Endothelial cell (in vitro differentiated cells): ENCODE data around the gene IQGAP1. TPM values are rescaled to one million over a fixed set of nuclear protein-coding genes. Genes with fewer than 3 reads are reported as not detected.
"Not testable (repeated sequence)": the region's sequence is repeated elsewhere in the genome, so short reads cannot be mapped to it uniquely, and the experiment has no call there.

Source experiments
- DNase-seq: peaks from one replicate; pipeline ENCODE4 v3.0.0; 2021; ENCODE audit warnings: low spot score
- H3K27ac Mint-ChIP-seq: one replicate; pipeline ENCODE4 v1.8.0; 2021; ENCODE audit warnings: mixed read lengths, inconsistent platforms; ENCODE audit not compliant: unreplicated experiment
- H3K27me3 Mint-ChIP-seq: one replicate; pipeline ENCODE4 v1.8.0; 2021; ENCODE audit warnings: mild to moderate bottlenecking, moderate library complexity, mixed read lengths, inconsistent platforms; ENCODE audit not compliant: unreplicated experiment
- H3K36me3 Mint-ChIP-seq: one replicate; pipeline ENCODE4 v1.8.0; 2021; ENCODE audit warnings: mild to moderate bottlenecking, low read depth, mixed read lengths, inconsistent platforms; ENCODE audit not compliant: unreplicated experiment
- H3K4me1 Mint-ChIP-seq: one replicate; pipeline ENCODE4 v1.8.0; 2021; ENCODE audit warnings: mild to moderate bottlenecking, mixed read lengths, inconsistent platforms; ENCODE audit not compliant: unreplicated experiment
- H3K4me3 Mint-ChIP-seq: one replicate; pipeline ENCODE4 v1.8.0; 2021; ENCODE audit warnings: mild to moderate bottlenecking, mixed read lengths, inconsistent platforms; ENCODE audit not compliant: unreplicated experiment
- H3K9me3 Mint-ChIP-seq: one replicate; pipeline ENCODE4 v1.8.0; 2021; ENCODE audit warnings: mixed read lengths, inconsistent platforms; ENCODE audit not compliant: unreplicated experiment
- CTCF ChIP-seq: fragments of 200-600 bp; sonication (generic); IDR thresholded peaks from one replicate; pipeline ENCODE4 v1.5.0; 2021; ENCODE audit warnings: antibody characterized with exemption; ENCODE audit not compliant: unreplicated experiment
- total RNA-seq: library from RNA; stranded (reverse); fragmentation: NEBNext Ultra II Directional; extraction: Animal tissue kit (Norgen Biotek cat#: 25700); gene quantifications from one replicate; pipeline ENCODE4 v1.2.1, GENCODE V29; 2021; ENCODE audit not compliant: unreplicated experiment

IQGAP1 gene
- total RNA-seq, 1 donor from 2014 or later = 86.4 TPM

DNA sequence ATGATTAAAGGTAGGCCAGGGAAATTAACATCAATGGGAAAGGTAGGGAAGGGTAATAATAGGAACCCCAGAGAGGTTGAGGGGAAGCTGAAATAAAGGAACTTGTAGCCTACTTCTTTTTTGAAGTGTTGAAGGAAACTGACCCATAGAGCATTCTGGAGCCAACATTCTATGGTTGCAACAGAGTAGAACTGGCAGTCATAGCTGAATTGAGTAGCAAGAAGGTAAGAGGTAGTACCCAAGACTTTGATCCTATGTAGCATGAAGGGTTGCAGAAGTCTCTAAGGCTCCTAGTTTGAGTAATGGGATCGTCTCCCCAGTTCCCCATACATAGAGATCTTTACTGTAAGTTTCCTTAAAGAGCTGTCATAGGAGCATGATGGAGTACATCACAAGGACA is 43.4 kb upstream of the IQGAP1 start:
- DNase-seq = no peak
- no peak for TF ChIP-seq CTCF
- Mint-ChIP-seq H3K27me3 (peaks cover 2% of the 10 kb centered on the region), H3K9me3 (no peaks in the 10 kb centered on the region), H3K36me3 (no peaks in the 10 kb centered on the region), H3K4me1 (no peaks in the 10 kb centered on the region), H3K27ac (no peak overlapping the region), H3K4me3 (no peak overlapping the region)

GRCh38 chr15:90345857-90346256 is 42.2 kb upstream of the IQGAP1 start:
- no peaks in the 10 kb centered on the region for H3K36me3 Mint-ChIP-seq
- H3K4me3 Mint-ChIP-seq = no peak overlapping the region
- no peaks in the 10 kb centered on the region for H3K4me1 Mint-ChIP-seq
- peaks cover 2% of the 10 kb centered on the region for H3K27me3 Mint-ChIP-seq
- no peak for TF ChIP-seq CTCF
- H3K27ac Mint-ChIP-seq = no peak overlapping the region
- no peaks in the 10 kb centered on the region for H3K9me3 Mint-ChIP-seq
- DNase-seq = no peak

DNA sequence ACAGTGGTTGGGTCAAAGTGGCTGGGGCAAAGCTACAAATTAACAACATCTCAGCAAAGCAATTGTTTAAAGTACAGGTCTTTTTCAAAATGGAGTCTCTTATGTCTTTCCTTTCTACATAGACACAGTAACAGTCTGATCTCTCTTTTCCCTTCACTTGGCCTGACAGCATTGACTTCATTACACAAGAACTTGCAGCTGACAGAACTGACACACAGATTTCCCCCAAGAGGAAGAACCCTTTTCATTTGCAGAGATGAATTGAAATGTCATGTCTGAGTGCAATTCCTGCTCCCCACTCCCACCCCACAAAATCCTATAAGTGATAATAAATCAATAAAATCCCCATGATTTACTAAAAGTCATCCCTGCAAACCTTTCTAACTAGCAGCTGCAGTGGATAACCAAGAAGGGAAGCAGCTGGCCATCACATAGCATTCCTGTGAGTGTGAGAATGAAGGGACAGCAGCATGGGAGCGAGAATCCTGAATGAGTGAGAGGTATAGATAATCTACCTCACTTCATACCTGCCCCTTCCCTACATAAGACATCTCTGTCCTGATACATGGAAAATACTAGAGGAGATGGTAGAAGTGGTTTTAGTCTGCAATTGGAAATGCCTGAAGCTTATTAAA is 40.5 kb upstream of the IQGAP1 start:
- not testable (repeated sequence) for H3K27me3 Mint-ChIP-seq, H3K27ac Mint-ChIP-seq, H3K4me3 Mint-ChIP-seq, H3K36me3 Mint-ChIP-seq, H3K9me3 Mint-ChIP-seq, DNase-seq, H3K4me1 Mint-ChIP-seq

GRCh38 chr15:90348456-90348855 is 39.6 kb upstream of the IQGAP1 start:
- no peak overlapping the region for H3K27ac Mint-ChIP-seq
- H3K27me3 Mint-ChIP-seq = peaks cover 2% of the 10 kb centered on the region
- H3K36me3 Mint-ChIP-seq = no peaks in the 10 kb centered on the region

DNA sequence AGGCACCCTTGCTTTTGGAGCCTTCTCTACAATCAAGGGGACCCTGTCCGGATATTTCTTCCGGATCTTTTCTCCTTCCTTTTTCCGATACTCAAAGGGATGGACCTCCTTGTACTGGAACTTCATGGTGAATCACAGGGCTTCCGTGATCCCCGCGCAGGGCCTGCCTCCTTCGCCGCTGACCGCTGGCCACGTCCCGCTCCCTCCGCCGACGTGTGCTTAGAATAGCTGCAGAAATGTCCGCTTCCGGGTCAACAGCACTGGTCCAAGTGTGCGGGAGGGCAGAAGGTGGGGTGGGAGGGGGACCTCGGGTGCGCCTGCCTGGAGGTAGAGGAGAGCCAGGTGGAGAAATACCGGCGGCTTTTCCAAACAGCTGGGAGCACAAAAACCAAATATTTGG is 39.0 kb upstream of the IQGAP1 start:
- no peak for TF ChIP-seq CTCF
- no peak overlapping the region for H3K27ac Mint-ChIP-seq
- H3K4me1 Mint-ChIP-seq = no peaks in the 10 kb centered on the region
- no peak overlapping the region for H3K4me3 Mint-ChIP-seq
- H3K9me3 Mint-ChIP-seq = no peaks in the 10 kb centered on the region
- DNase-seq = no peak
- no peaks in the 10 kb centered on the region for H3K27me3 Mint-ChIP-seq
- no peaks in the 10 kb centered on the region for H3K36me3 Mint-ChIP-seq

More at GRCh38 chr15:90348456-90348855, 39.6 kb upstream of the IQGAP1 start:
- DNase-seq = no peak
- H3K4me3 Mint-ChIP-seq = no peak overlapping the region
- no peaks in the 10 kb centered on the region for H3K9me3 Mint-ChIP-seq
- no peak for TF ChIP-seq CTCF
- H3K4me1 Mint-ChIP-seq = no peaks in the 10 kb centered on the region
